Measurements from ENCODE around the gene PBLD. TPM values are rescaled to one million over a fixed set of nuclear protein-coding genes. Genes with fewer than 3 reads are reported as not detected.

Gene PBLD
- total and polyA plus RNA-seq, 9 of the 15 experiments (the other 6 are each of a cell fraction or from before 2014, with no cell fraction given) = 1.2 to 4.3 (median 2.5) TPM

GRCh38 chr10:68348265-68348741 is 15.6 kb upstream of the PBLD start (continued):
- no peak for TF ChIP-seq MAFG (tag; conservative IDR thresholded peaks at IDR 0.05)
- TF ChIP-seq TCF3 (CRISPR knock-in tag; IDR thresholded peaks at IDR 0.05) = no peak
- peak; percentile 25 for TF ChIP-seq POLR2B (IDR thresholded peaks at IDR 0.05; ENCODE audit: low read depth, partially characterized antibody)
- TF ChIP-seq ZFP30 (CRISPR knock-in tag; IDR thresholded peaks at IDR 0.05; ENCODE audit: borderline replicate concordance) = no peak
- no peak for TF ChIP-seq TFAP4 (CRISPR knock-in tag; IDR thresholded peaks at IDR 0.05; ENCODE audit: borderline replicate concordance)
- no peak for TF ChIP-seq BCOR (IDR thresholded peaks at IDR 0.05)
- no peak for TF ChIP-seq BACH1 (tag; IDR thresholded peaks at IDR 0.05)
- no peak for TF ChIP-seq MTA1 (IDR thresholded peaks at IDR 0.05; ENCODE audit: borderline replicate concordance)
- no peak for TF ChIP-seq ZNF780A (CRISPR knock-in tag; IDR thresholded peaks at IDR 0.05)
- no peak for TF ChIP-seq CBX3 (IDR thresholded peaks at IDR 0.05; ENCODE audit: borderline replicate concordance in 1 of 2, low read length in 2 of 2)
- no peak for TF ChIP-seq ZNF217 (CRISPR knock-in tag; IDR thresholded peaks at IDR 0.05)
- TF ChIP-seq EHMT2 (IDR thresholded peaks at IDR 0.05) = 0 out of 2 replicates have a peak, but pooled peaks have one; percentile 27
- no peak for TF ChIP-seq ZNF445 (CRISPR knock-in tag; IDR thresholded peaks at IDR 0.05; ENCODE audit: low read depth)
- peak; percentile 69 for TF ChIP-seq SMC3 (conservative IDR thresholded peaks at IDR 0.05; ENCODE audit: insufficient read depth, low read depth, low read length)
- TF ChIP-seq SMARCA5 (IDR thresholded peaks at IDR 0.05) = peak; percentile 69; the same call in 1 of the 2 replicates
- TF ChIP-seq MEF2A (IDR thresholded peaks at IDR 0.05; ENCODE audit: control insufficient read depth, low read depth, low read length) = no peak
- TF ChIP-seq NFE2 (IDR thresholded peaks at IDR 0.05; ENCODE audit: low read depth) = no peak
